H1 (cell line): ENCODE results near the gene ITGA8.

ENCODE experiments used
- BACH1 ChIP-seq: IDR thresholded peaks from 2 replicates; pipeline ENCODE4 v1.6.1; 2012; ENCODE audit warnings: low read length, improper control_type of control experiment
- BRCA1 ChIP-seq: IDR thresholded peaks from 2 replicates; pipeline ENCODE4 v1.6.1; 2012; ENCODE audit warnings: low read depth, low read length, improper control_type of control experiment
- CTCF ChIP-seq, 3 experiments: IDR thresholded peaks; 1 replicate in 2 of 3; 2 replicates in 1 of 3; pipeline versions ENCODE4 v1.5.1 to v1.6.1; 2011; ENCODE audit warnings: low read length in 3 of 3, mild to moderate bottlenecking in 3 of 3, inconsistent platforms in 2 of 3, low read depth in 1 of 3, moderate library complexity in 1 of 3; ENCODE audit not compliant: insufficient read depth in 1 of 3; ENCODE audit errors: control extremely low read depth in 1 of 3
- POLR2A ChIP-seq, 2 experiments: IDR thresholded peaks; 1 replicate in 1 of 2; 2 replicates in 1 of 2; pipeline ENCODE4 v1.6.1; 2011; ENCODE audit warnings: low read depth in 2 of 2, low read length in 2 of 2, mild to moderate bottlenecking in 2 of 2; ENCODE audit errors: control extremely low read depth in 1 of 2
- SIX5 ChIP-seq: IDR thresholded peaks from 2 replicates; pipeline ENCODE4 v1.6.1; 2011; ENCODE audit warnings: mild to moderate bottlenecking, low read depth, low read length
- TEAD4 ChIP-seq: IDR thresholded peaks from 2 replicates; pipeline ENCODE4 v1.6.1; 2012; ENCODE audit warnings: low read depth, low read length, inconsistent platforms, mixed read lengths

DNA sequence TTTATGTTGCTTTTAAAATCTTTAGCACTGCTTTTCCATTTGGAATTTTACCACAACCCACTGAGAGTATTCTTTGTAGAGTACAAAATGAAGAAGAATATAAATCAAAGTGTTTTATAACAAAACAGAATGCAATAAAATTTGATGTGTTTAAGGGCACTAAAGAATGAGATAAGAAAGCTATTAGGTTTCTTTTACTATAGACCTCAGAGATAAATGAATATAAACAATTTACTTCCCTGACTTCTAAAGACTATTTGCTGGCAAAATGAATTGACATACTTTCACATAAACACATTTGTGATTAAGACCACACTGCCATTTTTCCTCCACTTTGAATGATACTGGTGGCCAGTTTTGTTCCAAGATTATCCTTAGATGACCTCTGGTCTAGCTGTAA, 124.5 kb downstream of the ITGA8 start:
- TF ChIP-seq SIX5, result no peak
- TF ChIP-seq CTCF (IDR thresholded peaks at IDR 0.05; ENCODE audit: control extremely low read depth in 1 of 3, insufficient read depth in 1 of 3, low read depth in 1 of 3, low read length in 3 of 3), result no peak
- no peak for TF ChIP-seq TEAD4
- no peak for TF ChIP-seq BRCA1
- TF ChIP-seq POLR2A (IDR thresholded peaks at IDR 0.05; ENCODE audit: control extremely low read depth in 1 of 2, low read depth in 2 of 2, low read length in 2 of 2), result no peak
- no peak for TF ChIP-seq BACH1
